IPS-15b (cell line): Measurements from ENCODE around the gene HDX.
"Not testable (repeated sequence)": the region's sequence is repeated elsewhere in the genome, so short reads cannot be mapped to it uniquely, and the experiment has no call there.

Experiments used
- H3K27me3 ChIP-seq: one replicate; pipeline ENCODE4 v1.6.1; 2013; ENCODE audit warnings: low read length; ENCODE audit not compliant: control insufficient read depth, insufficient read depth
- H3K36me3 ChIP-seq: one replicate; pipeline ENCODE4 v1.6.1; 2013; ENCODE audit warnings: low read length; ENCODE audit not compliant: control insufficient read depth, insufficient read depth
- H3K4me1 ChIP-seq: one replicate; pipeline ENCODE4 v1.6.1; 2013; ENCODE audit warnings: mild to moderate bottlenecking, low read length; ENCODE audit not compliant: control insufficient read depth, insufficient read depth
- H3K4me3 ChIP-seq: one replicate; pipeline ENCODE4 v1.5.1; 2013; ENCODE audit warnings: low read depth, low read length
- H3K9ac ChIP-seq: one replicate; pipeline ENCODE4 v1.6.1; 2013; ENCODE audit warnings: low read depth, mild to moderate bottlenecking, low read length
- H3K9me3 ChIP-seq: one replicate; pipeline ENCODE4 v1.6.1; 2013; ENCODE audit warnings: mild to moderate bottlenecking, low read length; ENCODE audit not compliant: control insufficient read depth, insufficient read depth

The HDX gene, protein sequence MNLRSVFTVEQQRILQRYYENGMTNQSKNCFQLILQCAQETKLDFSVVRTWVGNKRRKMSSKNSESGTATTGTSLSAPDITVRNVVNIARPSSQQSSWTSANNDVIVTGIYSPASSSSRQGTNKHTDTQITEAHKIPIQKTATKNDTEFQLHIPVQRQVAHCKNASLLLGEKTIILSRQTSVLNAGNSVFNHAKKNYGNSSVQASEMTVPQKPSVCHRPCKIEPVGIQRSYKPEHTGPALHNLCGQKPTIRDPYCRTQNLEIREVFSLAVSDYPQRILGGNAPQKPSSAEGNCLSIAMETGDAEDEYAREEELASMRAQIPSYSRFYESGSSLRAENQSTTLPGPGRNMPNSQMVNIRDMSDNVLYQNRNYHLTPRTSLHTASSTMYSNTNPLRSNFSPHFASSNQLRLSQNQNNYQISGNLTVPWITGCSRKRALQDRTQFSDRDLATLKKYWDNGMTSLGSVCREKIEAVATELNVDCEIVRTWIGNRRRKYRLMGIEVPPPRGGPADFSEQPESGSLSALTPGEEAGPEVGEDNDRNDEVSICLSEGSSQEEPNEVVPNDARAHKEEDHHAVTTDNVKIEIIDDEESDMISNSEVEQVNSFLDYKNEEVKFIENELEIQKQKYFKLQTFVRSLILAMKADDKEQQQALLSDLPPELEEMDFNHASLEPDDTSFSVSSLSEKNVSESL

GRCh38 chrX:84501798-84502628 is at the start of gene HDX:
HDX (minus strand) TSS chrX:84502453; CDS start chrX:84475397, 27,056 bp downstream.
- H3K4me3 ChIP-seq: peak within 1 kb of the TSS; percentile 78
- no peaks in the 10 kb centered on the region for H3K36me3 ChIP-seq
- H3K9me3 ChIP-seq: peaks cover 4% of the 10 kb centered on the region
- H3K4me1 ChIP-seq: no peaks in the 10 kb centered on the region
- no peaks in the 10 kb centered on the region for H3K27me3 ChIP-seq
- H3K9ac ChIP-seq: peak within 1 kb of the TSS; percentile 88

DNA sequence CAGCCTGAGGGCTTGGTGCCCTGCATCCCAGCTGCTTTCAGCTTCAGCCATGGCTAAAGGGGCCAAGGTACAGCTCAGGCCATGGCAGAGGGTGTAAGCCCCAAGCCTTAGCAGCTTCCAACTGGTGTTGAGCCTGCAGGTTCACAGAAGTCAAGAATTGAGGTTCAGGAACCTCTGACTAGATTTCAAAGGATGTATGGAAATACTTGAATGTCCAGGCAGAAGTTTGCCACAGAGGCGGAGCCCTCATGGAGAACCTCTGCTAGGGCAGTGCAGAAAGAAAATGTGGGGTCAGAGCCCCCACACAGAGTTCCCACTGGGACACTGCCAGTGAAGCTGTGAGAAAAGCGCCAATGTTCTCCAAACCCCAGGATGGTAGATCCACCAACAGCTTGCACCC is 39.1 kb upstream of the HDX start:
- not testable (repeated sequence) for H3K4me1 ChIP-seq, H3K36me3 ChIP-seq, H3K9ac ChIP-seq, H3K9me3 ChIP-seq, H3K4me3 ChIP-seq, H3K27me3 ChIP-seq

DNA sequence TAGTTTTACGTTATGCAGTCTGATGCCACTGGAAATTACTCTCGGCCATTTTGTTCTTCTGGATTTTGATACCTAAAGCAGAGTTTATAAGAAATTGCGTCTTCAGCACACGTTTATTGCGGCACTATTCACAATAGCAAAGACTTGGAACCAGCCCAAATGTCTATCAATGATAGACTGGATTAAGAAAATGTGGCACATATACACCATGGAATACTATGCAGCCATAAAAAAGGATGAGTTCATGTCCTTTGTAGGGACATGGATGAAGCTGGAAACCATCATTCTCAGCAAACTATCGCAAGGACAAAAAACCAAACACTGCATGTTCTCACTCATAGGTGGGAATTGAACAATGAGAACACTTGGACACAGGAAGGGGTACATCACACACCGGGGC is 35.4 kb upstream of the HDX start:
- not testable (repeated sequence) for H3K27me3 ChIP-seq, H3K4me1 ChIP-seq, H3K36me3 ChIP-seq, H3K9ac ChIP-seq, H3K9me3 ChIP-seq, H3K4me3 ChIP-seq

- no peaks in the 10 kb centered on the region for H3K36me3 ChIP-seq
- H3K27me3 ChIP-seq: no peaks in the 10 kb centered on the region
- H3K9ac ChIP-seq: no peak overlapping the region
- no peak overlapping the region for H3K4me3 ChIP-seq
- no peaks in the 10 kb centered on the region for H3K4me1 ChIP-seq
- H3K9me3 ChIP-seq: no peaks in the 10 kb centered on the region
These were observed 13.8 kb downstream of the HDX start for GRCh38 chrX:84488426-84488825.

DNA sequence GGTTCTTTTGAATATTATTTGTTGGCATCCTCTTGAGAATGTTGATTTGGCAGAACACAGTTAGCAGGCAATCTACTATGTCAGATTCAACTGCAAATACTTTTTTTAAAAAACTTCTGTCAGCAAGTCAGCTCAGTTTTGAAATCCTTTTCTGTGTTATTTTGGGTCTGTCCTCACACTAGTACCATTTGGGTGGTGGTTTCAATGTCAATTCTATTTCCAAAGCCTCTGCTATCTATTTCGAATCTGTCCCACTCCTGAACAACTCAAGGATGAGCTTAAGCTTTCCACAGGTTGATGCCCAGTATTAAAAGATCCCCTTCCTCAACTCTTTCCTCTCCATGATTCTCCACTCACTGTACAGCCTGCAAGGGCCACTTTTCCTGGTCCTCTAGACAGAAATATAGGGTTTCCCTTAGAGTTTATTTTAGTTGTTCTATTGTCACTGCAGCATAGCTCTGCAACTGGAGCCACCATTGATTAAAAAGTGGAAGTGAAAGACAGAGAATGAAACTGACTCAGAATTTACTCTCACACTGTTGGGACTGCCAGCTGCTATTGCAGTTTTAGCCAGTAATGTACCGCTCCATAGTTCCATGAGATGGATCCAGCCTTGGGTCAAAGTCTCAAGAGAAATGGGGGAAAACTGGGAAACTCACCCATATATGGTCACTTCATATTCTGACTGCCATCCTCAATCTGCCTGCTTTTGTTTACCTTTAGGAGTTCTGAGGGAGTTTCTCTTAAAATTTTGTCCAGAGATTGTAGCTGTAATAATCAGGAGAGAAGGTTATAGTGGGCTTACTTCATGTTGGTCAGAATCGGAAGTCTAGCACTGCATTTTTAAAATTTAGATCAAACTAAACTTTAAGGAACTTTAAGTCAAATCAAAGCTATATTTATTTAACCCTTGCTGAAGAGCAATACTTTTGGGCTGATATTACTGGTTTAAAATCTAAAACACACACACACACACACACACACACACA is 14.6 kb downstream of the HDX start:
- Histone ChIP-seq H3K36me3 (no peaks in the 10 kb centered on the region), H3K4me1 (no peaks in the 10 kb centered on the region), H3K4me3 (no peak overlapping the region), H3K9ac (no peak overlapping the region), H3K9me3 (no peaks in the 10 kb centered on the region), H3K27me3 (no peaks in the 10 kb centered on the region)

GRCh38 chrX:84479086-84479485 is 23.2 kb downstream of the HDX start:
- Histone ChIP-seq H3K36me3 (no peaks in the 10 kb centered on the region), H3K4me3 (no peak overlapping the region), H3K4me1 (no peaks in the 10 kb centered on the region), H3K9me3 (no peaks in the 10 kb centered on the region), H3K27me3 (no peaks in the 10 kb centered on the region), H3K9ac (no peak overlapping the region)

- H3K9me3 ChIP-seq: no peaks in the 10 kb centered on the region
- H3K4me3 ChIP-seq: no peak overlapping the region
- no peaks in the 10 kb centered on the region for H3K36me3 ChIP-seq
- no peaks in the 10 kb centered on the region for H3K27me3 ChIP-seq
- no peak overlapping the region for H3K9ac ChIP-seq
- no peaks in the 10 kb centered on the region for H3K4me1 ChIP-seq
These were observed 25.1 kb downstream of the HDX start for GRCh38 chrX:84477114-84477513.

DNA sequence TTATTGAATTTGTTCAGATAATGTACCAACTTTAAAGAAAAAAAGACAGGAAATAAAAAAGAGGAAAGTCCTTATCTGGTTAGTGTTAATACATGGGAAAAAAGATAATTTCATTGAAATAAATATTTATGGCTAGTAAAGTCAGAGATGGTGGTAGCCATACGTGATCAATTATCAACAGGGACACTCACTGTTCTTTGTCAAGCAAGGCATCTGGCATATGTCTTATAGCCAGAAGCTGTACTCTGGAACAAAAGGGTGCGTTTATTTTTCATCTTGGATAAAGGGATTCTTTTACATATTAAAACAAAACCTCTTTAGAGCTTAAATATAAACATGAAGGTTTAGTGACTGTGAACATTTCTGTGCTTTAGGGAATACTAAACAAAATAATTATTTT is 26.7 kb downstream of the HDX start:
- no peaks in the 10 kb centered on the region for H3K27me3 ChIP-seq
- no peak overlapping the region for H3K4me3 ChIP-seq
- no peaks in the 10 kb centered on the region for H3K4me1 ChIP-seq
- no peaks in the 10 kb centered on the region for H3K36me3 ChIP-seq
- no peaks in the 10 kb centered on the region for H3K9me3 ChIP-seq
- H3K9ac ChIP-seq: no peak overlapping the region

DNA sequence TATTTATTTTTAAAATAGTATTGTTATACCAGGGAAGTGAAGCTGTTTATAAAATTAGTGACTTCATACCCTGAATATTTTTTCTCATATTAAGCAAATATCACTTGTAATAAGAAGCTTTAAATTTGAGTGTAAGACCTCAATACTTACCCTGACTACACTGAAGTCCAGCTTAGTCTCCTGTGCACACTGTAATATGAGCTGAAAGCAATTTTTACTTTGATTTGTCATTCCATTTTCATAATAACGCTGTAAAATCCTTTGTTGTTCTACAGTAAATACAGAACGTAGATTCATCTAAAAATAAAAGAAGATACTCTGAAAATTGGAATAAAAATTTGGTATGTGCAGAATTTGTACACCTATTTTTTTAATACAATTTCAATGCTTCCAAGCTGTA is 27.2 kb downstream of the HDX start:
- Histone ChIP-seq H3K9ac (no peak overlapping the region), H3K9me3 (no peaks in the 10 kb centered on the region), H3K4me1 (no peaks in the 10 kb centered on the region), H3K4me3 (no peak overlapping the region), H3K36me3 (no peaks in the 10 kb centered on the region), H3K27me3 (no peaks in the 10 kb centered on the region)

GRCh38 chrX:84469226-84469625 is 33.0 kb downstream of the HDX start:
- H3K9me3 ChIP-seq: no peaks in the 10 kb centered on the region
- no peak overlapping the region for H3K4me3 ChIP-seq
- no peaks in the 10 kb centered on the region for H3K36me3 ChIP-seq
- H3K27me3 ChIP-seq: no peaks in the 10 kb centered on the region
- H3K4me1 ChIP-seq: no peaks in the 10 kb centered on the region
- no peak overlapping the region for H3K9ac ChIP-seq

- H3K9me3 ChIP-seq: no peaks in the 10 kb centered on the region
- no peaks in the 10 kb centered on the region for H3K27me3 ChIP-seq
- H3K4me3 ChIP-seq: no peak overlapping the region
- H3K9ac ChIP-seq: no peak overlapping the region
- no peaks in the 10 kb centered on the region for H3K4me1 ChIP-seq
- no peaks in the 10 kb centered on the region for H3K36me3 ChIP-seq
These were observed 34.4 kb downstream of the HDX start for GRCh38 chrX:84467898-84468297.
